HG03159 (cell line): Measurements from ENCODE around the gene SP4.

Experiments used
- ATAC-seq: cut with Tn5 transposase; IDR thresholded peaks from one replicate; pipeline ENCODE4 v1.9.1; 2021; ENCODE audit warnings: mild to moderate bottlenecking, moderate library complexity; ENCODE audit not compliant: unreplicated experiment

The SP4 gene

GRCh38 chr7:21443149-21443841 is 15.4 kb downstream of the SP4 start:
- no peak for ATAC-seq

GRCh38 chr7:21448974-21449373 is 21.1 kb downstream of the SP4 start:
- no peak for ATAC-seq

GRCh38 chr7:21450076-21450475 is 22.2 kb downstream of the SP4 start:
- no peak for ATAC-seq

GRCh38 chr7:21450941-21451340 is 23.1 kb downstream of the SP4 start:
- ATAC-seq = no peak

- ATAC-seq = no peak
Observed at GRCh38 chr7:21454182-21454581, 26.3 kb downstream of the SP4 start.

- no peak for ATAC-seq
Observed at GRCh38 chr7:21454906-21455305, 27.0 kb downstream of the SP4 start.

GRCh38 chr7:21461282-21461681 is 33.4 kb downstream of the SP4 start:
- no peak for ATAC-seq

- ATAC-seq = no peak
Observed at GRCh38 chr7:21462081-21462480, 34.2 kb downstream of the SP4 start.

GRCh38 chr7:21463524-21463923 is 35.6 kb downstream of the SP4 start:
- ATAC-seq = no peak

GRCh38 chr7:21468969-21469368 is 41.1 kb downstream of the SP4 start:
- no peak for ATAC-seq

- ATAC-seq = no peak
Observed at GRCh38 chr7:21469894-21470293, 42.0 kb downstream of the SP4 start.

GRCh38 chr7:21472029-21472428 is 44.1 kb downstream of the SP4 start:
- ATAC-seq = no peak

- no peak for ATAC-seq
Observed at GRCh38 chr7:21476429-21476828, 48.5 kb downstream of the SP4 start.

GRCh38 chr7:21480693-21481403 is 53.0 kb downstream of the SP4 start:
- ATAC-seq = no peak

GRCh38 chr7:21486511-21486910 is 58.6 kb downstream of the SP4 start:
- ATAC-seq = no peak

GRCh38 chr7:21495731-21496130 is 67.8 kb downstream of the SP4 start:
- no peak for ATAC-seq

- no peak for ATAC-seq
Observed at GRCh38 chr7:21497072-21497471, 69.2 kb downstream of the SP4 start.

- no peak for ATAC-seq
Observed at GRCh38 chr7:21500117-21500832, 72.4 kb downstream of the SP4 start.

GRCh38 chr7:21504021-21504420 is 76.1 kb downstream of the SP4 start:
- ATAC-seq = no peak

- ATAC-seq = no peak
Observed at GRCh38 chr7:21507627-21508343, 79.9 kb downstream of the SP4 start.

- no peak for ATAC-seq
Observed at GRCh38 chr7:21508538-21508937, 80.7 kb downstream of the SP4 start.
